Fibroblast of lung (primary cell): ENCODE measurements around the gene FGFR2.

Experiments used
- EZH2 ChIP-seq: IDR thresholded peaks from 2 replicates; pipeline ENCODE4 v1.5.1; 2012; ENCODE audit warnings: low read length, control low read depth, mild to moderate bottlenecking; ENCODE audit errors: missing control alignments
- TF ChIP-seq, protein P1 (sequence below), 2 donors: IDR thresholded peaks in 1 of 2; conservative IDR thresholded peaks in 1 of 2; 1 replicate in 1 of 2; 2 replicates in 1 of 2; pipeline ENCODE4 v1.5.1; 2011 to 2012; ENCODE audit warnings: low read length in 2 of 2, control low read depth in 1 of 2, inconsistent platforms in 1 of 2, low read depth in 1 of 2, mild to moderate bottlenecking in 1 of 2

- TF ChIP-seq, protein P1, sequence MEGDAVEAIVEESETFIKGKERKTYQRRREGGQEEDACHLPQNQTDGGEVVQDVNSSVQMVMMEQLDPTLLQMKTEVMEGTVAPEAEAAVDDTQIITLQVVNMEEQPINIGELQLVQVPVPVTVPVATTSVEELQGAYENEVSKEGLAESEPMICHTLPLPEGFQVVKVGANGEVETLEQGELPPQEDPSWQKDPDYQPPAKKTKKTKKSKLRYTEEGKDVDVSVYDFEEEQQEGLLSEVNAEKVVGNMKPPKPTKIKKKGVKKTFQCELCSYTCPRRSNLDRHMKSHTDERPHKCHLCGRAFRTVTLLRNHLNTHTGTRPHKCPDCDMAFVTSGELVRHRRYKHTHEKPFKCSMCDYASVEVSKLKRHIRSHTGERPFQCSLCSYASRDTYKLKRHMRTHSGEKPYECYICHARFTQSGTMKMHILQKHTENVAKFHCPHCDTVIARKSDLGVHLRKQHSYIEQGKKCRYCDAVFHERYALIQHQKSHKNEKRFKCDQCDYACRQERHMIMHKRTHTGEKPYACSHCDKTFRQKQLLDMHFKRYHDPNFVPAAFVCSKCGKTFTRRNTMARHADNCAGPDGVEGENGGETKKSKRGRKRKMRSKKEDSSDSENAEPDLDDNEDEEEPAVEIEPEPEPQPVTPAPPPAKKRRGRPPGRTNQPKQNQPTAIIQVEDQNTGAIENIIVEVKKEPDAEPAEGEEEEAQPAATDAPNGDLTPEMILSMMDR (conservative IDR thresholded peaks at IDR 0.05 in 1 of 2, IDR thresholded peaks at IDR 0.05 in 1 of 2; ENCODE audit: low read depth in 1 of 2, low read length in 2 of 2): no peak
- TF ChIP-seq EZH2: no peak
These were observed 2.9 kb downstream of the FGFR2 start for GRCh38 chr10:121595351-121595805.
